ENCODE measurements around the gene ZNF771. TPM values are rescaled to one million over a fixed set of nuclear protein-coding genes. Genes with fewer than 3 reads are reported as not detected.

Gene ZNF771
- total RNA-seq: 7.9 and 10.2 TPM in 2 replicates

GRCh38 chr16:30407102-30407803 lies at the start of gene ZNF771:
Gene ZNF771 (plus strand): TSS chr16:30407606. CDS start chr16:30408054, 448 bp downstream.

GRCh38 chr16:30370456-30371247 lies 36.8 kb upstream of the ZNF771 start, which contains the start of gene TBC1D10B:
Gene TBC1D10B (minus strand): TSS chr16:30370494. CDS start chr16:30370183, 311 bp downstream.

GRCh38 chr16:30374538-30374937 lies 32.9 kb upstream of the ZNF771 start, which contains the start of gene MYL11:
Gene MYL11 (plus strand): TSS chr16:30374802. CDS start chr16:30374858, 56 bp downstream.

GRCh38 chr16:30382111-30382881 lies 25.1 kb upstream of the ZNF771 start, which contains the start of gene SEPTIN1:
Gene SEPTIN1 (minus strand): TSS chr16:30382561. CDS start chr16:30382542, 19 bp downstream.

GRCh38 chr16:30395155-30395991 lies 12.0 kb upstream of the ZNF771 start, which contains the start of gene ZNF48:
Gene ZNF48 (plus strand): TSS chr16:30395420. CDS start chr16:30395795, 375 bp downstream.

GRCh38 chr16:30429678-30430427 lies 22.4 kb downstream of the ZNF771 start, which contains the start of gene DCTPP1:
Gene DCTPP1 (minus strand): TSS chr16:30430030. CDS start chr16:30429980, 50 bp downstream.

GRCh38 chr16:30445408-30446202 lies 38.2 kb downstream of the ZNF771 start, which contains the start of gene SEPHS2:
Gene SEPHS2 (minus strand): TSS chr16:30445874. CDS start chr16:30445727, 147 bp downstream.

Small RNA genes lying within 50 kb of the gene (small RNA-seq; reads per million reads assigned to genes)
- gene RF00019 (ENCODE audit: low replicate concordance) (not detected), gene RF00406 (ENCODE audit: low replicate concordance) (5.0 reads per million, percentile 88 among the genes with 10 or more reads in this experiment)

Other genes with a start within 250 kb of the ZNF771 start
- 2.0 and 3.3 TPM in 2 replicates for gene CORO1A, start 224.0 kb upstream of the ZNF771 start, total RNA-seq
- 111 and 157 TPM in 2 replicates for gene BOLA2B, start 213.9 kb upstream of the ZNF771 start, total RNA-seq
- 36.4 and 42.2 TPM in 2 replicates for gene SLX1A, start 213.7 kb upstream of the ZNF771 start, total RNA-seq
- 2.8 and 4.9 TPM in 2 replicates for gene SULT1A3, start 208.4 kb upstream of the ZNF771 start, total RNA-seq
- gene NPIPB13, start 159.1 kb upstream of the ZNF771 start, total RNA-seq: 0.29 and 1.1 TPM in 2 replicates
- gene CD2BP2, start 52.3 kb upstream of the ZNF771 start, total RNA-seq: 38.3 and 39.5 TPM in 2 replicates
- 43.1 and 57.8 TPM in 2 replicates for gene TBC1D10B, start 37.1 kb upstream of the ZNF771 start, total RNA-seq
- gene MYL11, start 32.8 kb upstream of the ZNF771 start, total RNA-seq: not detected in 2 replicates
- gene SEPTIN1, start 25.0 kb upstream of the ZNF771 start, total RNA-seq: not detected in 2 replicates
- gene ZNF48, start 12.2 kb upstream of the ZNF771 start, total RNA-seq: 7.7 and 14.7 TPM in 2 replicates
- 6.8 and 19.8 TPM in 2 replicates for gene DCTPP1, start 22.4 kb downstream of the ZNF771 start, total RNA-seq
- 11.3 and 24.5 TPM in 2 replicates for gene SEPHS2, start 38.3 kb downstream of the ZNF771 start, total RNA-seq
- not detected in 2 replicates for gene ITGAL, start 65.1 kb downstream of the ZNF771 start, total RNA-seq
- 17.3 and 25.8 TPM in 2 replicates for gene ZNF768, start 119.0 kb downstream of the ZNF771 start, total RNA-seq
- 10.1 and 14.5 TPM in 2 replicates for gene ZNF747, start 127.3 kb downstream of the ZNF771 start, total RNA-seq
- gene ZNF764, start 150.8 kb downstream of the ZNF771 start, total RNA-seq: 7.3 and 7.4 TPM in 2 replicates
- gene ZNF688, start 164.1 kb downstream of the ZNF771 start, total RNA-seq: 10.2 and 11.8 TPM in 2 replicates
- gene ZNF785, start 178.1 kb downstream of the ZNF771 start, total RNA-seq: 10.0 and 14.7 TPM in 2 replicates
- gene ZNF689, start 202.8 kb downstream of the ZNF771 start, total RNA-seq: 8.5 and 9.7 TPM in 2 replicates
- 7.2 and 18.9 TPM in 2 replicates for gene PRR14, start 243.4 kb downstream of the ZNF771 start, total RNA-seq